Measurements from ENCODE around the gene HAVCR1.

DNA sequence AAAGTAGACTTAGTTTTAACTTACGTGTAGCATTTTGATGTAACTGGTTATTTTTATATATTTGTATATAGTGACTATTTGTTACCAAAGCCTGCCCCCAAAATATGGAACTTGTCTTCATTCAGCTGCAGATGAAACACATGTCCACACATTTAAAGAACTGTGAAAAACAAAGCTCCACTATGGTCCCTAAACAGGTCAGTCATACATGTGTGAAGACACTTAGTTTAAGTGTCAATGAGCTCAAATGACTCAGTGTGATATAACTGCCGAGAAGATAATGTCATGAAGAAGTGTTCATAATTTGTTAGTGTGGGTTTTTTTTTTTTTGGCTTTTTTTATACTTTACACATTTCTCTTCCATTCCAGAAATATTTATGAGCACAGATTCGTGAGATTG is 28.2 kb downstream of the HAVCR1 start:
- TF ChIP-seq, protein P1, sequence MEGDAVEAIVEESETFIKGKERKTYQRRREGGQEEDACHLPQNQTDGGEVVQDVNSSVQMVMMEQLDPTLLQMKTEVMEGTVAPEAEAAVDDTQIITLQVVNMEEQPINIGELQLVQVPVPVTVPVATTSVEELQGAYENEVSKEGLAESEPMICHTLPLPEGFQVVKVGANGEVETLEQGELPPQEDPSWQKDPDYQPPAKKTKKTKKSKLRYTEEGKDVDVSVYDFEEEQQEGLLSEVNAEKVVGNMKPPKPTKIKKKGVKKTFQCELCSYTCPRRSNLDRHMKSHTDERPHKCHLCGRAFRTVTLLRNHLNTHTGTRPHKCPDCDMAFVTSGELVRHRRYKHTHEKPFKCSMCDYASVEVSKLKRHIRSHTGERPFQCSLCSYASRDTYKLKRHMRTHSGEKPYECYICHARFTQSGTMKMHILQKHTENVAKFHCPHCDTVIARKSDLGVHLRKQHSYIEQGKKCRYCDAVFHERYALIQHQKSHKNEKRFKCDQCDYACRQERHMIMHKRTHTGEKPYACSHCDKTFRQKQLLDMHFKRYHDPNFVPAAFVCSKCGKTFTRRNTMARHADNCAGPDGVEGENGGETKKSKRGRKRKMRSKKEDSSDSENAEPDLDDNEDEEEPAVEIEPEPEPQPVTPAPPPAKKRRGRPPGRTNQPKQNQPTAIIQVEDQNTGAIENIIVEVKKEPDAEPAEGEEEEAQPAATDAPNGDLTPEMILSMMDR (IDR thresholded peaks at IDR 0.05) = no peak
- TF ChIP-seq POLR2A (IDR thresholded peaks at IDR 0.05) = no peak
